Karpas-422 (cell line): ENCODE data around the gene CCDC28B. TPM values are rescaled to one million over a fixed set of nuclear protein-coding genes. Genes with fewer than 3 reads are reported as not detected.
A peak's percentile ranks its signal among the peaks of the same experiment; 100 is the strongest.

ENCODE experiments used
- DNase-seq: peaks from one replicate; pipeline ENCODE4 v3.0.0-alpha.2; 2015
- H2AFZ ChIP-seq: fragments of 200-600 bp; sonication (generic); 2 replicates; pipeline ENCODE4 v1.6.1; 2014; ENCODE audit warnings: antibody characterized with exemption, low read length, mixed read lengths
- H3K27ac ChIP-seq: fragments of 200-600 bp; sonication (generic); 2 replicates; pipeline ENCODE4 v1.5.1; 2014; ENCODE audit warnings: mild to moderate bottlenecking, low read length, moderate library complexity
- H3K27me3 ChIP-seq: fragments of 200-600 bp; sonication (generic); 2 replicates; pipeline ENCODE4 v1.6.1; 2014; ENCODE audit warnings: low read length, mixed read lengths
- H3K36me3 ChIP-seq: fragments of 200-600 bp; sonication (generic); 2 replicates; pipeline ENCODE4 v1.6.1; 2014; ENCODE audit warnings: low read length, mixed read lengths; ENCODE audit not compliant: insufficient read depth
- H3K4me1 ChIP-seq: fragments of 200-600 bp; sonication (generic); 2 replicates; pipeline ENCODE4 v1.6.1; 2014; ENCODE audit warnings: mild to moderate bottlenecking, low read length, mixed read lengths
- H3K4me2 ChIP-seq: fragments of 200-600 bp; sonication (generic); 2 replicates; pipeline ENCODE4 v1.6.1; 2014; ENCODE audit warnings: low read length, low read depth, mild to moderate bottlenecking; ENCODE audit not compliant: poor library complexity, severe bottlenecking
- H3K4me3 ChIP-seq: fragments of 200-600 bp; sonication (generic); 2 replicates; pipeline ENCODE4 v1.5.1; 2014; ENCODE audit warnings: mild to moderate bottlenecking, antibody characterized with exemption, low read length, mixed read lengths
- H3K79me2 ChIP-seq: fragments of 200-600 bp; sonication (generic); 2 replicates; pipeline ENCODE4 v1.6.1; 2014; ENCODE audit warnings: mild to moderate bottlenecking, low read length, mixed read lengths
- H3K9ac ChIP-seq: fragments of 200-600 bp; sonication (generic); 2 replicates; pipeline ENCODE4 v1.6.0; 2014; ENCODE audit warnings: low read length
- H3K9me2 ChIP-seq: fragments of 200-600 bp; sonication (generic), shearing (Covaris generic); replicated peaks from 2 replicates; pipeline ENCODE4 v1.6.0; 2014; ENCODE audit warnings: mild to moderate bottlenecking, low read length, moderate library complexity; ENCODE audit not compliant: insufficient read depth
- H3K9me3 ChIP-seq: fragments of 300-700, 200-600 bp; sonication (generic); 2 replicates; pipeline ENCODE4 v1.6.1; 2014; ENCODE audit warnings: low read length, mixed read lengths
- H4K20me1 ChIP-seq: fragments of 200-600 bp; sonication (generic); 2 replicates; pipeline ENCODE4 v1.6.1; 2014; ENCODE audit warnings: mild to moderate bottlenecking, antibody characterized with exemption, low read length, low read depth; ENCODE audit not compliant: insufficient read depth
- total RNA-seq: library from RNA; depleted of rRNA; stranded (reverse); fragments of >200 nt; shearing (Covaris generic); gene quantifications from 2 replicates; pipeline ENCODE4 v1.2.3, GENCODE V29; 2014; ENCODE audit warnings: low replicate concordance

CCDC28B gene
- total RNA-seq, 1 experiment from 2014 or later: 35.9 TPM

- Histone ChIP-seq H4K20me1 (peaks cover 13% of the 10 kb centered on the region), H3K4me2 (no peak overlapping the region), H3K79me2 (peaks cover 64% of the 10 kb centered on the region), H2AFZ (no peak overlapping the region), H3K36me3 (peaks cover 58% of the 10 kb centered on the region), H3K4me1 (peaks cover 18% of the 10 kb centered on the region), H3K9me2 (no peaks in the 10 kb centered on the region), H3K9ac (no peak overlapping the region), H3K27me3 (no peaks in the 10 kb centered on the region), H3K4me3 (no peak overlapping the region), H3K9me3 (no peaks in the 10 kb centered on the region), H3K27ac (no peak overlapping the region)
- DNase-seq: no peak
Observed at GRCh38 chr1:32184650-32185049, 15.7 kb upstream of the CCDC28B start.

GRCh38 chr1:32186077-32186476, 14.3 kb upstream of the CCDC28B start:
- no peaks in the 10 kb centered on the region for H3K27me3 ChIP-seq
- no peak overlapping the region for H3K4me2 ChIP-seq
- no peak overlapping the region; the same call in 1 of the 2 replicates for H3K9ac ChIP-seq
- no peak for DNase-seq
- H3K79me2 ChIP-seq: peaks cover 52% of the 10 kb centered on the region
- H3K4me1 ChIP-seq: peaks cover 11% of the 10 kb centered on the region
- H3K9me3 ChIP-seq: no peaks in the 10 kb centered on the region
- peaks cover 62% of the 10 kb centered on the region for H3K36me3 ChIP-seq
- H3K4me3 ChIP-seq: no peak overlapping the region
- H3K27ac ChIP-seq: peak overlapping the region; percentile 56; the same call in 1 of the 2 replicates
- no peaks in the 10 kb centered on the region for H3K9me2 ChIP-seq
- peaks cover 13% of the 10 kb centered on the region for H4K20me1 ChIP-seq
- H2AFZ ChIP-seq: no peak overlapping the region

- H3K4me3 ChIP-seq: no peak overlapping the region
- H3K27me3 ChIP-seq: no peaks in the 10 kb centered on the region
- peaks cover 47% of the 10 kb centered on the region for H3K79me2 ChIP-seq
- no peak overlapping the region for H2AFZ ChIP-seq
- no peak overlapping the region for H3K4me2 ChIP-seq
- H3K27ac ChIP-seq: peak overlapping the region; percentile 56; the same call in 1 of the 2 replicates
- peaks cover 13% of the 10 kb centered on the region for H4K20me1 ChIP-seq
- H3K9me3 ChIP-seq: no peaks in the 10 kb centered on the region
- peaks cover 7% of the 10 kb centered on the region for H3K4me1 ChIP-seq
- no peak overlapping the region; the same call in 1 of the 2 replicates for H3K9ac ChIP-seq
- H3K9me2 ChIP-seq: no peaks in the 10 kb centered on the region
- DNase-seq: no peak
- H3K36me3 ChIP-seq: peaks cover 58% of the 10 kb centered on the region
Observed at GRCh38 chr1:32186491-32186890, 13.9 kb upstream of the CCDC28B start.

GRCh38 chr1:32187850-32188249, 12.5 kb upstream of the CCDC28B start:
- Histone ChIP-seq H3K4me1 (no peaks in the 10 kb centered on the region), H3K9me2 (no peaks in the 10 kb centered on the region)
- DNase-seq: no peak

GRCh38 chr1:32192220-32192948, 8.0 kb upstream of the CCDC28B start:
- H3K4me3 ChIP-seq: no peak overlapping the region
- H3K27ac ChIP-seq: no peak overlapping the region
- H3K36me3 ChIP-seq: peaks cover 41% of the 10 kb centered on the region
- H3K9ac ChIP-seq: no peak overlapping the region
- no peaks in the 10 kb centered on the region for H3K9me3 ChIP-seq
- H3K79me2 ChIP-seq: peaks cover 1% of the 10 kb centered on the region; the same call in 1 of the 2 replicates
- no peak overlapping the region for H3K4me2 ChIP-seq
- H4K20me1 ChIP-seq: 0 out of 2 replicates have a peak, but pooled peaks cover 6% of the 10 kb centered on the region
- H3K9me2 ChIP-seq: no peaks in the 10 kb centered on the region
- no peaks in the 10 kb centered on the region for H3K4me1 ChIP-seq
- no peak for DNase-seq
- no peaks in the 10 kb centered on the region for H3K27me3 ChIP-seq
- no peak overlapping the region for H2AFZ ChIP-seq

More at GRCh38 chr1:32187850-32188249, 12.5 kb upstream of the CCDC28B start:
- H3K9ac ChIP-seq: no peak overlapping the region
- peaks cover 34% of the 10 kb centered on the region for H3K79me2 ChIP-seq
- no peak overlapping the region for H3K4me3 ChIP-seq
- no peak overlapping the region for H2AFZ ChIP-seq
- no peaks in the 10 kb centered on the region for H3K9me3 ChIP-seq
- H4K20me1 ChIP-seq: peaks cover 13% of the 10 kb centered on the region
- no peak overlapping the region for H3K27ac ChIP-seq
- H3K4me2 ChIP-seq: no peak overlapping the region
- H3K36me3 ChIP-seq: peaks cover 63% of the 10 kb centered on the region
- no peaks in the 10 kb centered on the region for H3K27me3 ChIP-seq

- Histone ChIP-seq H3K9me3 (no peaks in the 10 kb centered on the region), H3K27me3 (no peaks in the 10 kb centered on the region), H3K27ac (no peak overlapping the region), H3K4me2 (no peak overlapping the region), H3K79me2 (no peaks in the 10 kb centered on the region), H4K20me1 (no peaks in the 10 kb centered on the region), H3K4me1 (peaks cover 17% of the 10 kb centered on the region), H3K36me3 (peaks cover 17% of the 10 kb centered on the region; the same call in 1 of the 2 replicates), H3K9ac (no peak overlapping the region), H2AFZ (no peak overlapping the region), H3K4me3 (no peak overlapping the region), H3K9me2 (no peaks in the 10 kb centered on the region)
- DNase-seq: no peak
Observed at GRCh38 chr1:32194984-32195383, 5.4 kb upstream of the CCDC28B start.

- H3K9ac ChIP-seq: no peak overlapping the region
- H3K9me2 ChIP-seq: no peaks in the 10 kb centered on the region
- H3K79me2 ChIP-seq: no peaks in the 10 kb centered on the region
- no peak for DNase-seq
- no peak overlapping the region for H3K4me2 ChIP-seq
- H3K27me3 ChIP-seq: no peaks in the 10 kb centered on the region
- H3K4me1 ChIP-seq: peaks cover 23% of the 10 kb centered on the region
- H3K27ac ChIP-seq: no peak overlapping the region
- H4K20me1 ChIP-seq: no peaks in the 10 kb centered on the region
- no peak overlapping the region for H2AFZ ChIP-seq
- H3K36me3 ChIP-seq: peaks cover 12% of the 10 kb centered on the region; the same call in 1 of the 2 replicates
- no peak overlapping the region for H3K4me3 ChIP-seq
- no peaks in the 10 kb centered on the region for H3K9me3 ChIP-seq
Observed at GRCh38 chr1:32195531-32195930, 4.9 kb upstream of the CCDC28B start.

GRCh38 chr1:32195972-32196823, 4.2 kb upstream of the CCDC28B start:
- H3K9ac ChIP-seq: no peak overlapping the region
- H3K27ac ChIP-seq: no peak overlapping the region
- no peaks in the 10 kb centered on the region for H3K9me2 ChIP-seq
- peaks cover 29% of the 10 kb centered on the region for H3K4me1 ChIP-seq
- H3K4me3 ChIP-seq: no peak overlapping the region
- H3K9me3 ChIP-seq: no peaks in the 10 kb centered on the region
- H3K27me3 ChIP-seq: no peaks in the 10 kb centered on the region
- no peak overlapping the region for H3K4me2 ChIP-seq
- H3K79me2 ChIP-seq: peaks cover under 1% of the 10 kb centered on the region; the same call in 1 of the 2 replicates
- no peaks in the 10 kb centered on the region for H4K20me1 ChIP-seq
- H2AFZ ChIP-seq: no peak overlapping the region
- peaks cover 12% of the 10 kb centered on the region; the same call in 1 of the 2 replicates for H3K36me3 ChIP-seq
- no peak for DNase-seq
